Measurements from ENCODE around the gene PTPRM.

PTPRM gene

GRCh38 chr18:8374676-8375075, 807.6 kb downstream of the PTPRM start:
- DNase-seq, result no peak

- DNase-seq, result no peak
These were observed 808.1 kb downstream of the PTPRM start for GRCh38 chr18:8375249-8375648.

- no peak for DNase-seq
These were observed 809.0 kb downstream of the PTPRM start for GRCh38 chr18:8376113-8376512.

GRCh38 chr18:8379187-8379941, 812.2 kb downstream of the PTPRM start:
- no peak for DNase-seq

GRCh38 chr18:8380006-8380405, 812.9 kb downstream of the PTPRM start:
- no peak for DNase-seq

GRCh38 chr18:8380926-8381325, 813.8 kb downstream of the PTPRM start:
- DNase-seq, result no peak

GRCh38 chr18:8381821-8382459, 814.8 kb downstream of the PTPRM start:
- DNase-seq, result peak; percentile 45

GRCh38 chr18:8385400-8385799, 818.3 kb downstream of the PTPRM start:
- DNase-seq, result no peak

GRCh38 chr18:8386669-8387380, 819.7 kb downstream of the PTPRM start:
- DNase-seq, result no peak

- DNase-seq, result peak; percentile 71
These were observed 822.5 kb downstream of the PTPRM start for GRCh38 chr18:8389391-8390340.

GRCh38 chr18:8391068-8391467, 824.0 kb downstream of the PTPRM start:
- DNase-seq, result peak; percentile 4

GRCh38 chr18:8396254-8396653, 829.1 kb downstream of the PTPRM start:
- DNase-seq, result no peak

GRCh38 chr18:8397034-8397433, 829.9 kb downstream of the PTPRM start:
- DNase-seq, result no peak

- DNase-seq, result no peak
These were observed 832.0 kb downstream of the PTPRM start for GRCh38 chr18:8399138-8399537.

GRCh38 chr18:8400193-8400752, 833.2 kb downstream of the PTPRM start:
- no peak for DNase-seq

GRCh38 chr18:8400825-8401224, 833.7 kb downstream of the PTPRM start:
- DNase-seq, result no peak

- no peak for DNase-seq
These were observed 834.5 kb downstream of the PTPRM start for GRCh38 chr18:8401606-8402005.

- DNase-seq, result no peak
These were observed 835.1 kb downstream of the PTPRM start for GRCh38 chr18:8402237-8402636.

- no peak for DNase-seq
These were observed 836.6 kb downstream of the PTPRM start for GRCh38 chr18:8403713-8404112.

GRCh38 chr18:8406186-8406867, 839.2 kb downstream of the PTPRM start:
- DNase-seq, result no peak

GRCh38 chr18:8406868-8407250, 839.7 kb downstream of the PTPRM start:
- no peak for DNase-seq

GRCh38 chr18:8409151-8409550, 842.0 kb downstream of the PTPRM start:
- DNase-seq, result no peak
